HT-29 (cell line): ENCODE measurements around the gene KCTD12. TPM values are rescaled to one million over a fixed set of nuclear protein-coding genes. Genes with fewer than 3 reads are reported as not detected.

Experiments used
- DNase-seq: peaks from one replicate; pipeline ENCODE4 v3.0.0-alpha.2; 2015; ENCODE audit warnings: low spot score
- total RNA-seq: library from RNA; depleted of rRNA; stranded (reverse); fragments of >200 nt; shearing (Covaris generic); gene quantifications from 2 replicates; pipeline ENCODE4 v1.2.3, GENCODE V29; 2014; rRNA removed

Gene KCTD12
- total RNA-seq, 1 experiment from 2014 or later = 7.4 TPM

DNA sequence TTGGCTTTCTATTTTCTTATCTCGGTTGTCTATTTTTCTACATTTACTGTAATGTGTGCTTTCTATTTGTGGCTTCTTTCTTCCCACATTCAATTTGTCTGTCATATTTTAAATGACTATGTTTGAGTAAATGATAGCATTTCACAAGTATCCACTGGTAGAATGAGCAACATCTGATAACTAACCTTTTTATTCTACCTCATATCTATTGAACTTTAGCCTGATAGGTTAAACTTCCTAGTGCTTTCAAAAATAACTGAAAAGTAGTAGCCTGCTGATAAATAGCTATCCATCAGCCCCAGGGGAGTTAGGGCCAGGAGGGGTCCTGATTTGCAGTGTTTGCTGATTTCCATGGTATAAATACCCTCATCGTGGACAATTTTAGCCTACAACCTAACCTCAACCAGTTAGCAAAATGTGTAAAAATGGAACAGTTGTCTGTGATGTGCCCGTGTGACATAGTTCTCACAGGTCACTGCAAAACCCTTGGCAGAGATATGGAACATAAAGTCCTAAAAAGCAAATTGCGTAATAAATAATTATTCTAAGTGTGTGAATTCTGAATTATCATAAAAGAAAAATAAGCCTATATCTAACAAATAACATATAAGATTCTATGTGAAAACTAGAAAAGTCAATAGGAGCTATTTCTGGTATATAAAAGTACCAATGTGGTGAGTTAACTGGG is 32.1 kb downstream of the KCTD12 start:
- no peak for DNase-seq

DNA sequence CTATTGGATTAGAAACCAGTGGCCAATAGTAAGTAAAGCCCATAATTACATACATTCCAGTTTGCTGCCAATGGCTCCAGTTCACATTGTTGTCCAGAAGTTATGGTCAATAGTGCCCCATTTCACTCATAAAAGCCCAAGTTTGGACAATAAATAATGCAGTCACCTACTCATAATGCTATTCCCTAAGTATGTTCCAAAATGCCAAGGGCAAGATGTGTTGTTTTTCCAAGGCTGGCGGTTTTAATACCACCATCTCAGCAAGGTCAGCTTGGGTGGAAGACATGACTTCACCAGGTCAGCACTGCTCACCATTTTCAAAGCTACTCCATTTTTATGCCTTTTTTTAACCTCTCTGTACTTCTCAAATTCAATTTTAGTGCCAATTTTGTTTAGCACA is 32.7 kb downstream of the KCTD12 start:
- no peak for DNase-seq

DNA sequence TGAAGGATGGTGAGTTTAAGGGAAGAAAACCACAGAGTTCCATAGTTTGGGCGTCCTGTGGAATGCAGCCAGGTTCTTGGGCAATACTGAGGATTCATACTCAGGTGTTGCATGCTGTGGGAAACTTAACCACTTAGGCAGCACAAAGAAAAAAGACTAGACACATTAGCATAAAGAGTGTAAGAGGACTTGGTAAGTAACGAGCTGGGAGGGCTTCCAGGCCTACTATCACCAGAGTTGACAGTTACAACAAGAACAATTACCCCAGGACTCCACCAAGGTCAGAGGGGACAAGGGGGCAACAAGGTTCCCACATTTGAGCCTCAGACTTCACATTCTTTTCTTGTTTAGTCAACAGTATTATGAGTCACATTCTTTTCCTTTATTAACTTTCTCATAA is 33.2 kb downstream of the KCTD12 start:
- DNase-seq = no peak

DNA sequence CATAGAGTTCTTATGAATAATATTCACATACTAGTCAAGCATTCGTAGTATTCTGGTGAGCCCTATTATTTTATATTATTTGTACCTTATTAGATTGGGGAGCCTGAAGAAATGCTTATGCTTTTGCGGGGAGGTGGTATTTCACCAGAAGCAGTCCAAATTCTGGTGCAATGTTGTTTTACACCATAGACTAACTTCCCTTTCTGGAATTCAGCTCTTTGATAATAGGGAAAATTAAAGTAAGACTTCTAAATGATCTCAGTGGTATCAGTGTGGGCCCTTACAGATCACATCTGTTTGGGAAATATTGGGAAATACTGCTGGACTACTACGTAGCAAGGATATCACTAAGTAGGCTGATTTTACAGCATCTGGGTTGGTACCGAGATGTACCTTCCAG is 34.2 kb downstream of the KCTD12 start:
- no peak for DNase-seq

DNA sequence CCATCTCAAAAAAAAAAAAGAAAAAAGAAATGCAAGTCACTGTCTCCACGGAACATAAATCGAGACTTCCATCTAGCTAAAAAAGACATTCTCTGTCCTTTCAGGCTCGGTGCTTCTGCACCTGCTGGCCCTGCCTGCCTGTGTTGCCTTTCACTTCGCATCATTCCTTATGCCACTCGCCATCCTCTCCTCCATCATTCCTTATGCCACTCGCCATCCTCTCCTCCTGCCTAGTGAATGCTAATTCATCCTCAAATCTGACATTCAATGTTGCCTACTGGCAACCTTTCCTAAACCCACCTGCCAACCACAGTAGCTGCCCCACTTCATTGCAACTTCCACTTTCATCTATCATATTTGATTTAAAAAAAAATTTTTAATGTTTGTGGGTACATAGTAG is 36.7 kb downstream of the KCTD12 start:
- DNase-seq = no peak

DNA sequence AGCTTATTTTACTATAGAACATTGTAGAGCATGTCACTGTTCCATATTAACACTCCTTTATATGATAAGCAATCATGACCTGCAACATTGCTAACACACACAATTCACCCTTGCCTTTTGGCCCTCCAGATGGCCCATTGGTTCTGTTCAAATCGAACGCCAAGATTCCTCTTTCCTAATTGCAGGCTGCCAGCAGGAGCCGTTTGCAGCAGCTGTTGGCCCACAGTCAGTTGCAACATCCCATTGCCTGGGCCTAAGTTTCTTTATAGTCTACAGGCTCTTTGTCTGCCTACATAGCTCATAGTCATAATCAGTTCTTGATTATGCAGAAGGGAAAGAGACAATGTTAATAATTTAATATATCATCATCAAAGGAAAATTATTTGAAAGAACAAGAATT is 37.6 kb downstream of the KCTD12 start:
- no peak for DNase-seq

DNA sequence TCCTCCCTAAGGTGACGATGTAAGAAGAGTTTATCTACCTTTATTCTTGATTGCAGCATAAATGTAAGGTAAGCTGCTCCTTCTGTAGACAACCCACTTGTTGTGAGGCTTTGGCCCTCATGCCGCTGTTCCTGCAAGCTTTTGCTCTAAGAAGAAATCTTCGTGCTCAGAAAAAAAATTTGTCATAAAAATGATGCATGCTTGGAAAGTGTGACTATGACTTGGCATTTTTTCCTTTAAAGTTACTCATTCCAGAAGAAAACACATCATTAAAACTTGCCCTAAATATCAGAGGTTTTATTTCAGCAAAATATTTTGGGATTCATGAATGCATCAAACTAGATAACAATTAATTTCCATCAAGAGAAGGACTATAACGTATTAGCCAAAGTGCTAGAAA is 39.8 kb downstream of the KCTD12 start:
- DNase-seq = no peak

DNA sequence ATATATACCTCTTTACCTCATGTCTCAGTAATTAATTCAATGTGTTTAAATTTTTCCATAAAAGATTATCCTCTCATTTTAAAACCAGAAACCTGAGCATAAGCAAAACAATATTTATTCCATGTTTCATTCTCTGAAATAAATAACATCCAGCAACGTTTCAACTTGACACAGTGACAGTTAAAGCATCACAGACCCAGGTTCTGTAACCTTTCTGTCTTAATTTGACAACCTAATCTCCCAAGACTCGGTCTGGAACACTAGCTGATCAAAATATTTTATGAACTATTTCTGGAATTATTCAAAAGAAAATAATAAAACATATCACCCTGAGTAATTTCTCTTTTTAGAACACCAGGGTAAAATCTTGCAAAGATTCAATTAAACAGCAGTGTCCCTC is 40.3 kb downstream of the KCTD12 start:
- DNase-seq = no peak

DNA sequence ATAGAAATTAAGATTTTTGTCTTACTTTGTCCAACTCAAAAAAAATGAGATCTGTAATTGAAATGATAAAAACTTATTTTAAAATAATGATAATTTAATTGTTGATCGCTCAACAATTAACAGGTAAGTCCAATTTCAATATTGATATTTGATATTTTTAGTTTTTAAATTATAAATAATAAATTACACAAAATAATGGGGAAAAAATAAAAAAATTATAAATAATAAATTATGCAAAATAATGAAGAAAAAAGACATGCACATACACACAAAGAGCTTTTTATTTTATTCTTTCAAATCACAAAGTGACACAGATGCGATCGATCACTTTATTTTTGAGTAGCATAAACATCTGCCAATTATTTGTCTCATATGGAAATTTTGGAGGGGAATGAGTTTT is 40.8 kb downstream of the KCTD12 start:
- no peak for DNase-seq

DNA sequence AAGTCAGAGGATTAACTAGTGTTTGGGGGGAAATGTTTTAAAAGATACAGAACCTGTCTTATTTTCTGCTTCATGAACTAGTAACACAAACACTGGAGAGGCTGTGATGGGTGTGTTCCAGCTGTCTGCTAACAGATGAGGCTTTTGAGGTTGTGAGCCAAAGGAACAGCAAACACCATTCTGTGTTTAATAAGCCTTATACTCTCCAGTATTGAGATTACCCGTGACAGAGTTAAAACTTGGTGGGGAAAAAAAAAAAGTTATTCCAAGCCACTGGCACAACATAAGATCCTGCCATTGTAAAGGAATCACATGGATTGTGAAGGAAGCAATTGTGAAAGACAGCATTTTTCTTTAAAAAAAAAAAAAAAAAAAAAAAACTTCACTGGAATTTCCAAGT is 48.4 kb downstream of the KCTD12 start:
- no peak for DNase-seq

DNA sequence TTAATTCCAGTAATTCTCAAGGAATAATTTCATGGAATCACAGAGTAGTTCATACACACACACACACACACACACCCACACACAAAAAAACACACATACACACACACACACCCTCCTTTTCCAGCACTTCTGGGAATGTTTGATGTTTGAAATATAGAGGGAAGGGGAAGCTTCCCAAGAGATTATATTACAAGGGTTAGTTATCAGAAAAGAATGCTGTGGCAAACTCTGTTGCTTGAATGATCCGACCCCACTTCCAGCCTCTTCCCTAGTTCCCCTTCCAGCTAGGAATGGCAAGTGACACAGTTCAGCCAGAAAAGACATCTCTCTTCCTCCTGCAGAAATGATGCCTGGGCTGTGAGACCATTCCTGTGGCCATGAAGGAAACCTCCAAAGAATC is 49.9 kb downstream of the KCTD12 start:
- DNase-seq = no peak

DNA sequence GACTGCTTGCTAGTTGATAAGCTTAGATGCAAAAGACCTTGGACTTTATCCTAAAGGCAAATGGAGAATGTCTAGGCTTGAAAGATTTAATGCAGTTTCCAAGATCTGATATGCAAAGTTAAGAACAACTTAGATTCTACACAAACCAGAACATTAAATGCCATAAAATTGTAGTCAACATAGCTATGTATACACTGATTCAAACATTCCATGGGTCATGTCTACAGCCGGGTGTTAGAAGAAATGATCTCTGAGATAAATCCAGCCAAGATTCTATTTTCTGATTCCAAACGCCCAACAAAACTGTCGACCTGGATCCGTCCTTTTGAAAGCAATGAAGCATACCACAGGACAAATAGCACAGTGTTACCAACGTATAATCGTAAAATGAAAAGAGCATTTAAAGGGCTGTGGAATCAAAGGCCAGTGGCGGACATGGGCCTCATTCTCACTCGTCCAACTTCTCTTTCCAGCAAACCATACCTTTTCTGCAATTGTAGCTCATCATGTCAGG is 52.7 kb downstream of the KCTD12 start:
- no peak for DNase-seq

DNA sequence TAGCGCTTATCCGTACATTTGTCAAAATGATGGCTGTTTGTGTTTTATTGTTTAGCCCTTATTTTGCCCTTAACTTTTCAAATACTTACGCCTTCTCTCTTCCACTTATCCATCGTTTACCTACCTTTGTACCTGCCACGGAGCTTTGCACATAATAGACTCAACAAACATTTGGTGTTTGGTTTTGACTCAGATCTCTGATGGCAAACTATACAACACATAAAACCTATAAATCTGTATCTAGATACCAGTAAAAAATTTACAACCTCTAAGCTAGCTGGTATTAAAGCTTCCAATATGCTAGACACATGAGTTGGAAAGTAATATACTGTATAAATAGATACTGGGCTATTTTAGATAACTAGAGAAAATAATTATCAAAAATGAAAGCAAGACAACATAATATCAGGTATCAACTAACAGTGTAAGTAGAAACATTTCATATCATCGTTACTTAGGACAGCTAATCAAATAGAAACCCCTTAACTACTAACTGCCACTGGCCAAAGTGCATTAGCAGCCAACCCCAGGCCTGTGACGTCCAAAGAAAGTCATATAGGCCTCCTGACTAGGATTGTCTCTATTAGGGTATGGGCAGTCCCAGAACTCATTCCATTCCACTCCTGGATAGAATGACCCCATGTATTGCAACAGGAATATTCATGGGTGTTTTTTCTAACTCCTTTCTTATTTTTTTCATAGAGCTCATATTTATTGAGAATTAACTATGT is 53.8 kb downstream of the KCTD12 start:
- no peak for DNase-seq

DNA sequence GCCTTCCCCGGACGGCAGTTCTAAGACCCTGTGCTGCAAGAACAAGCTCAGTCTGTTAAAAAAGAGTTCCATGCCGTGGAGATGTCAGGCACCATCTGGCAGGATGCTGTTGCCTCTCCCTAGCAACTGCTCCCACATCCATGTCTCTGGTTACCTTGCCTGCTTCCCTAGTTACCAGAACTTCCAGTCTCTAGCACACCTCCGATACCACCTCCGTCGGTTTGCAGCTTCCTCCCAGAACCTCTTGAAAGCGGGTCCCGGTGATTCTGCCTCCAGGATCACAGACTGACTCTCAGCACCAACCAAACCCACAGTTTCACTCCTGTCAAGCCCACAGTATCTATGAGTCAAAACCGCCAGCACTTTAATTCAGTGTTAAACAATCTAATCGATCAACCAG is 55.4 kb downstream of the KCTD12 start:
- DNase-seq = no peak

Other genes with a start within 250 kb of the KCTD12 start
- not detected in 2 replicates for gene ACOD1, start 62.1 kb upstream of the KCTD12 start, total RNA-seq
- 11.1 and 11.7 TPM in 2 replicates for gene CLN5, start 105.7 kb upstream of the KCTD12 start, total RNA-seq
- 40.0 and 49.2 TPM in 2 replicates for gene FBXL3, start 140.8 kb upstream of the KCTD12 start, total RNA-seq